NCI-H526 treated with DMSO at 0.1 percent for 48 hours (cell line): ENCODE data around the gene ADD1.
A peak's percentile ranks its signal among the peaks of the same experiment; 100 is the strongest.
"Not testable (repeated sequence)": the region's sequence is repeated elsewhere in the genome, so short reads cannot be mapped to it uniquely, and the experiment has no call there.

Experiments used
- DNase-seq: peaks from one replicate; lab custom pipeline; 2025; lab: John Stamatoyannopoulos, UW

The ADD1 gene

GRCh38 chr4:2934077-2934812, 90.6 kb downstream of the ADD1 start:
- DNase-seq: no peak

GRCh38 chr4:2934813-2935761, 91.4 kb downstream of the ADD1 start:
- DNase-seq: peak; percentile 70

GRCh38 chr4:2935762-2936743, 92.4 kb downstream of the ADD1 start:
- no peak for DNase-seq

- DNase-seq: no peak
Observed at GRCh38 chr4:2936773-2937145, 93.1 kb downstream of the ADD1 start.

- peak; percentile 25 for DNase-seq
Observed at GRCh38 chr4:2937146-2937857, 93.7 kb downstream of the ADD1 start.

GRCh38 chr4:2937986-2938385, 94.3 kb downstream of the ADD1 start:
- no peak for DNase-seq

- not testable (repeated sequence) for DNase-seq
Observed at GRCh38 chr4:2938411-2938810, 94.8 kb downstream of the ADD1 start.

- DNase-seq: no peak
Observed at GRCh38 chr4:2938906-2939305, 95.3 kb downstream of the ADD1 start.

- no peak for DNase-seq
Observed at GRCh38 chr4:2939383-2940243, 96.0 kb downstream of the ADD1 start.

GRCh38 chr4:2940267-2941137, 96.9 kb downstream of the ADD1 start:
- DNase-seq: no peak

GRCh38 chr4:2941138-2942036, 97.7 kb downstream of the ADD1 start:
- DNase-seq: no peak

GRCh38 chr4:2942037-2942531, 98.4 kb downstream of the ADD1 start:
- DNase-seq: no peak

GRCh38 chr4:2942532-2943363, 99.1 kb downstream of the ADD1 start:
- no peak for DNase-seq

GRCh38 chr4:2943364-2944090, 99.9 kb downstream of the ADD1 start:
- no peak for DNase-seq

GRCh38 chr4:2944091-2944482, 100.4 kb downstream of the ADD1 start:
- no peak for DNase-seq
